ENCODE measurements around the gene MYO7B.

Gene MYO7B

DNA sequence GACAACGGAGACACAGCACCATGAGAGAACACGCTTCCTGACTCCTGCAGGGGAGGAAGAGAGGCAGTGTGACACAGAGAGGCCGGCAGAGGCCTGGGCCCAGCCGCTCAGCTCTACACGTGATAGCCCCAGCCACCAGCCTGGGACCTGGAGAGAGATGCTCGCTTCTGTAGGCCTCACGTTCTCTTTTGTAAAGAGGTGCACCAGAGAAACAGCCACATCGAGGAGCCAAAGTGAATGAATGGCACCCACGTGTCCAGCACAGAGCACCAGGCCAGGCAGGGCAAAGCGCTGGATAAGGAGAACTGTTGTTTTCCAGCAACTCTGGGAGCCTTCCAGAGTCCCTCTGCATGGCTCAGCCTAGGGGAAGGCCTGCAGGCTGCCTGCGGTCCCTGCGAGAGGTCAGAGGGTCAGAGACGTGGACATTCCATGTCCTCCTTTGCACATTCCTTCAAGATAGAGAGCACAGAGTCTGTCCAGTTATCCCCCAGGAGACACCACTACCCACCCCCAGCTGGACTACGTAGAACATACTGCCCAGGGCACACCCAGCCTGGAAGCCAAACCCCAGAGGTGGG lies 125.7 kb downstream of the MYO7B start:
- H3K36me3 ChIP-seq (ENCODE audit: control insufficient read depth in 1 of 2, insufficient read depth in 2 of 2, low read length in 2 of 2) = peaks cover 0 to 13% of the 10 kb centered on the region in 2 donors
- no peak overlapping the region for H3K4me3 ChIP-seq (ENCODE audit: low read depth in 1 of 2, low read length in 2 of 2)
- H3K4me1 ChIP-seq (ENCODE audit: control insufficient read depth in 1 of 2, insufficient read depth in 2 of 2, low read length in 2 of 2) = peaks cover 25 to 88% of the 10 kb centered on the region in 2 donors
- no peaks in the 10 kb centered on the region for H3K9me3 ChIP-seq (ENCODE audit: control insufficient read depth in 1 of 2, low read length in 2 of 2)
- peak overlapping the region; percentile 49 for H3K27ac ChIP-seq (ENCODE audit: low read length)
- peaks cover 6% of the 10 kb centered on the region for H3K27me3 ChIP-seq (ENCODE audit: low read depth, low read length)

DNA sequence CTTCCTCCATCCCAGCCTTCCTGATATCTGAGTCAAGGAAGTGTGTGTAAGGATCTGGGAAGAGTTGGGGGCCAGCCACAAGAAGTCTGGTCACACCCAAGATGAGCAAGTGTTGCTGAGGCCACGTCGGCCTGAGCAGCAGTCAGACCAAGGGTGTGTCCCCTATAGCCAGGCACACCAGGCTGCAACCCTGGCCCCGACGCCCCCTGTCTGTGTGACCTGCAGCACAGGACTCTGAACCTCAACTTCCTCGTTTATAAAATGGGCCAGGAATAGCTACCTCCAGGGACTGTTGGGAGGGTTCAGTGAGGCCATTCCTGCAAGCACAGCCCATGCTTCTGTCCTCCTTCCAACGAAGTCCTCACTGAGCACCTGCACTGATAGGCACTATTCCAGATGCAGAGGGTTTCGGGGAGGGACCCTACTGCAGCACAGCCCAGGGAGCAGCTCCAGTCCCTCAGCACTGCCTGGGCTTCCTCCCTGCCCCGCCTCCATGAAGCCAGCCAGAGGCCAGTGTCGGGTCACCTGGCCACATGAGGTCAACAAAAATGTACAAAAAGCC lies 126.5 kb downstream of the MYO7B start:
- H3K27me3 ChIP-seq (ENCODE audit: low read depth, low read length) = peaks cover 6% of the 10 kb centered on the region
- no peak overlapping the region for H3K27ac ChIP-seq (ENCODE audit: low read length)
- H3K9me3 ChIP-seq (ENCODE audit: control insufficient read depth in 1 of 2, low read length in 2 of 2) = no peaks in the 10 kb centered on the region
- H3K4me1 ChIP-seq (ENCODE audit: control insufficient read depth in 1 of 2, insufficient read depth in 2 of 2, low read length in 2 of 2) = peaks cover 26 to 83% of the 10 kb centered on the region in 2 donors
- no peak overlapping the region for H3K4me3 ChIP-seq (ENCODE audit: low read depth in 1 of 2, low read length in 2 of 2)
- peaks cover 0 to 9% of the 10 kb centered on the region in 2 donors for H3K36me3 ChIP-seq (ENCODE audit: control insufficient read depth in 1 of 2, insufficient read depth in 2 of 2, low read length in 2 of 2)

DNA sequence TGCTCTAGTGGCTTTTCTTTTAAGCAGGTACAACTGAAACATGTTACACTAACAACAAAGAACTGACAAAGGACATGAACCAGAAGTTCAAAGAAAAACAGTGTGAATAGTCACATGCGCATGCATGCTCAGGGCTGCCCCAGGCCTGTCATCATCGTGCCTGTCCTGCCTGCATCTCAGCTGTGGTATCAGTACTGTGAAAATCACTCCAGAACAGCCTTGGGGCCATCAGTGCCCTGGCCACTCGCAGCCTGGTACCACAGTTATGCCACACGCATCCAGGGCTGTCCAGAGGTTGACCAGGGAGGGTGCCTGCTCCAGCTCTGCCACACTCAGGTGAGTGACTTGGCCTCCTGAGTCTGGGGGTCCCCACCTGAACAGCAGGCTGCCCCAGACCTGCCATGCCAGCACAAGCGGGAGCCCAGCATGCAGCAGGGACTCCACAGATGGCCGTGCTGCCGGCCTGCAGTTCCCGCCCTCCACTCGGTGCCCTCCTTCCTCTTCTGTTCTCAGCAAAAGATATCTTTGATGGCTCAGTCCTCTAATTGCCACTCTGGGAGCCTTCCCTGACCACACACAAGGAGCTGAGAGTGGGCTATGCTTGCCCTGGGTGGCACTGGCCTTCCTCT lies 127.6 kb downstream of the MYO7B start:
- peaks cover 26 to 73% of the 10 kb centered on the region in 2 donors for H3K4me1 ChIP-seq (ENCODE audit: control insufficient read depth in 1 of 2, insufficient read depth in 2 of 2, low read length in 2 of 2)
- H3K9me3 ChIP-seq (ENCODE audit: control insufficient read depth in 1 of 2, low read length in 2 of 2) = no peaks in the 10 kb centered on the region
- H3K4me3 ChIP-seq (ENCODE audit: low read depth in 1 of 2, low read length in 2 of 2) = peak overlapping the region in 1 of 2 donors; percentile 47
- H3K27ac ChIP-seq (ENCODE audit: low read length) = peak overlapping the region; percentile 31
- no peaks in the 10 kb centered on the region for H3K36me3 ChIP-seq (ENCODE audit: control insufficient read depth in 1 of 2, insufficient read depth in 2 of 2, low read length in 2 of 2)
- H3K27me3 ChIP-seq (ENCODE audit: low read depth, low read length) = peaks cover 6% of the 10 kb centered on the region

DNA sequence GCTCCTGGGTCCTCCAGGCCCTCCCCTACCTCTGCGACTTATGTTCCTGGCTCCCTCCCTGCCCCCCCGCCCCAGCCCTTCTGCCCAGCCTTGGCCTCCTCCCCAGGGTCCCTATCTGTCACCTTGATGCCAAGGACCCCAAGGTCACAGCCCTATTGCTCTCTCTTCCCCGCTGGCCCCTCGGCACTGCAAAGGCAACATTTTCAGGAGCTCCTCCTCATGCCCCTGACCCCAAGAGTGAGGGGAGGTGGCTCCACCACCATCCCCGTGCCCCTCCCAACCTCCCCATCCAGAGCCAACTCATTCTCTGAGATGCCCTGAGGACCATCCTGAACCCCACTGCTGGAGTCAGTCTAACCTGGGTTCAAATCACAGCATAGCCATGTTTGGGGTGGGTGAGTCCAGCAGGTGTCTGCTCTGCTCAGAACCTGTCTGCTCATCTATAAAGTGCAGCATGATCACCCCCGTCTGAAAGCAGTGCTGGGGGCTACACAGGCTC lies 128.1 kb downstream of the MYO7B start:
- Histone ChIP-seq H3K4me1 (ENCODE audit: control insufficient read depth in 1 of 2, insufficient read depth in 2 of 2, low read length in 2 of 2) (peaks cover 26 to 67% of the 10 kb centered on the region in 2 donors), H3K36me3 (ENCODE audit: control insufficient read depth in 1 of 2, insufficient read depth in 2 of 2, low read length in 2 of 2) (no peaks in the 10 kb centered on the region), H3K27me3 (ENCODE audit: low read depth, low read length) (peaks cover 6% of the 10 kb centered on the region), H3K27ac (ENCODE audit: low read length) (peak overlapping the region; percentile 31), H3K9me3 (ENCODE audit: control insufficient read depth in 1 of 2, low read length in 2 of 2) (no peaks in the 10 kb centered on the region), H3K4me3 (ENCODE audit: low read depth in 1 of 2, low read length in 2 of 2) (peak overlapping the region; percentile 26 to 47)

DNA sequence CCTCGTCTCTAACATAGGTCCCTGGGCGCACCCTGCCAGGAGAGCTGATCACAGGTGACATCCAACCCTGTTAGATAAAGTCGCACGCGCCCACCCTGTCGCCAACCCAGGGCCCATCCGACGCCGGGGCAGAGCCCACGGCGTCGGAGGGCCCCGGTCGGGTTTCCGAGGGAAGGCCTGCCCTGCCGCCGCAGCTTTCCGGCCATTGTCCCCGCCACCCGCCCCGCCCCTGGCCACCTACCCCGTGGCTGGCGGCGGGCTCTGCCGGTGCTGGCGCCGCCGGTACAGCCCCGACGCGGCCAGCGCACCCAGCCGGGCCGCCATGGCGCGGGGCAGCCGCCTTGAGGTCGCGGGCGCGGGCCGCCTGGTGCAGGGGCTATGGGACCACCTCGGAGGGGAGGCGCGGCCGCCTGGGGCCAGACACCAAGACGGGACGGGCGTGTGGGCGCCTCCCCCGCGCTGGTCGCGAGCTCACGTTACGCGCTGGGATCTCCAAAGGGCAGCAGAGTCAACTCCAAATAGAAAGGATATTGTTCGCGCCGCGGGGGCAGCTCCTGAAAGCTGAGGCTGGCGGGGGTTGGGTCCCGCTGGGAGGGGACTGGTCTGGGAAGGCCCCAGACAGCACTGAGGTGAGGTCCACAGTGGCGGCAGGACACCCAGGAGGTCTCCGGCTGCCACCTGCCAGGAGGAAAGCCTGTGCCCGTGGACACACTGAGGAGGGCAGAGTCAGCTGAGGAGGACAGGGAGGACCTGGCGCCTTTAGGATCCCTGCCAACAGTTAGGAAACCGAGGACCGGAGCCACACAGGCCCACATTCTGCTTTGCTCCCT lies 128.8 kb downstream of the MYO7B start:
- peak overlapping the region; percentile 26 to 47 for H3K4me3 ChIP-seq (ENCODE audit: low read depth in 1 of 2, low read length in 2 of 2)
- no peaks in the 10 kb centered on the region for H3K9me3 ChIP-seq (ENCODE audit: control insufficient read depth in 1 of 2, low read length in 2 of 2)
- H3K4me1 ChIP-seq (ENCODE audit: control insufficient read depth in 1 of 2, insufficient read depth in 2 of 2, low read length in 2 of 2) = peaks cover 26 to 62% of the 10 kb centered on the region in 2 donors

DNA sequence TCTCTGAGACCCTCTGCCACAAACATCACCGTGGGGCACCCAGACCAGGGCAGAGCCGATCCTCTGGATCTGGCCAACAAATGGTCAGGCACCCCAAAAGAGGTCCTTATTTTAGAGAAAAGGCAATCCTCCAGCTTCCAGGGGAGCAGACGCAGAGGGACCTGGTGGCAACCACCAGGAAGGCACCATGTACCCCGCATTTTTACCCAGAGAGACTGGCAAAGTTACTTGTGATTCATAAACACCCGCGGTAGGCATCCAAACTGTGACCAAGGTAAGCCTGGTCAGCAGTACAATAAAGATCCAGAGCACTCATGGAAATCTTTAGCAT lies 129.4 kb downstream of the MYO7B start:
- Histone ChIP-seq H3K27ac (ENCODE audit: low read length) (peak overlapping the region; percentile 71), H3K27me3 (ENCODE audit: low read depth, low read length) (peaks cover 6% of the 10 kb centered on the region), H3K4me3 (ENCODE audit: low read depth in 1 of 2, low read length in 2 of 2) (peak overlapping the region in 1 of 2 donors; percentile 47), H3K4me1 (ENCODE audit: control insufficient read depth in 1 of 2, insufficient read depth in 2 of 2, low read length in 2 of 2) (peaks cover 26 to 58% of the 10 kb centered on the region in 2 donors), H3K36me3 (ENCODE audit: control insufficient read depth in 1 of 2, insufficient read depth in 2 of 2, low read length in 2 of 2) (no peaks in the 10 kb centered on the region), H3K9me3 (ENCODE audit: control insufficient read depth in 1 of 2, low read length in 2 of 2) (no peaks in the 10 kb centered on the region)

More for the DNA sequence above, 128.8 kb downstream of the MYO7B start:
- H3K36me3 ChIP-seq (ENCODE audit: control insufficient read depth in 1 of 2, insufficient read depth in 2 of 2, low read length in 2 of 2) = no peaks in the 10 kb centered on the region
- peaks cover 6% of the 10 kb centered on the region for H3K27me3 ChIP-seq (ENCODE audit: low read depth, low read length)
- H3K27ac ChIP-seq (ENCODE audit: low read length) = peak overlapping the region; percentile 71

DNA sequence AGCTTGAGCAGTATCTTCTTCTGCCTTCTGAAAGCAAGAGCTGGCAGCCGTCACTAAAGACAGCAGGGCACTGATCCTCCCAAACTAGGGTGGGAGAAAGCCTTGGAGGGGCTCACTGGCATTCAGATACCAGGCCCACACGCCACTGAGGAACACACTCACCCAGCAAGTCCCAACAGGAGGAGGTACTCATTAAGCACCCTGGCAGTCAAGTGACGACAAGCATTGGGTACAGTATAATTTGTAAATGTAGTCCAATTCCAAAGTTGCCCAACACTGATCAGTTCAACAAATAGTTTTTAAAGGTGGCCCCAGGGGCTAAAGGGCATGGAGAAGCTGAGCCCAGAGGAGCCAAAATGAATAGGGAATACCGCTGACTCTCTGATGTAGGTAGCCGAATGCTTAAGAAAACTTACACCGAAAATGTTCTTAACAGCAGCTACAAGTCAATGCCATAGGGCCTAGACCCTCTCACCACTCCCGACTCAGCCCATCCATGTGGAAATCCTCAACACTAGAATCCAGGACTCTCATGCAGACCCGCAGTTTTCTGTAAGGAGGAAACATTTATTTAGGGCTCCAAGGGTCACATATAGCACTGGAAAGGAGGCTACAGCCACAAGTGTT lies 129.9 kb downstream of the MYO7B start:
- peaks cover 6% of the 10 kb centered on the region for H3K27me3 ChIP-seq (ENCODE audit: low read depth, low read length)
- H3K36me3 ChIP-seq (ENCODE audit: control insufficient read depth in 1 of 2, insufficient read depth in 2 of 2, low read length in 2 of 2) = no peaks in the 10 kb centered on the region
- H3K9me3 ChIP-seq (ENCODE audit: control insufficient read depth in 1 of 2, low read length in 2 of 2) = no peaks in the 10 kb centered on the region
- peak overlapping the region; percentile 71 for H3K27ac ChIP-seq (ENCODE audit: low read length)
- H3K4me3 ChIP-seq (ENCODE audit: low read depth in 1 of 2, low read length in 2 of 2) = peak overlapping the region in 1 of 2 donors; percentile 47
- peaks cover 26 to 56% of the 10 kb centered on the region in 2 donors for H3K4me1 ChIP-seq (ENCODE audit: control insufficient read depth in 1 of 2, insufficient read depth in 2 of 2, low read length in 2 of 2)

DNA sequence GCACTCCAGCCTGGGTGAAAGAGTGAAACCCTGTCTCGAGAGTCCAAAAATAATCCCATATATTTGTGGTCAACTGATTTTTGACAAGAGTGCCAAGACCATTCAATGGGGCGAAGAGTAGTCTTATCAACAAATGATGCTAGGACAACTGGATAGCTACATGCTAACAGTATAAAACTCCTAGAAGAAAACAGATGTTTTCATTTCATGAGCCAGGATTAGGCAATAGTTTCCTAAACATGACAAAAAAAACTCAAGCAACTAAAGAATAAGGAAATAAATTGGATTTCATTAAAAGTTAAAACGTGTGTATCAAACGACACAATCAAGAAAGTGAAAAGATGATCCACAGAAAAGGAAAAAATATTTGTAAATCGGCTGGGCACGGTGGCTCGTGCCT lies 133.6 kb downstream of the MYO7B start:
- no peak overlapping the region for H3K27ac ChIP-seq (ENCODE audit: low read length)
- no peaks in the 10 kb centered on the region for H3K36me3 ChIP-seq (ENCODE audit: control insufficient read depth in 1 of 2, insufficient read depth in 2 of 2, low read length in 2 of 2)
- peaks cover 6% of the 10 kb centered on the region for H3K27me3 ChIP-seq (ENCODE audit: low read depth, low read length)
- H3K4me1 ChIP-seq (ENCODE audit: control insufficient read depth in 1 of 2, insufficient read depth in 2 of 2, low read length in 2 of 2) = peaks cover 15 to 38% of the 10 kb centered on the region in 2 donors
- no peak overlapping the region for H3K4me3 ChIP-seq (ENCODE audit: low read depth in 1 of 2, low read length in 2 of 2)
- H3K9me3 ChIP-seq (ENCODE audit: control insufficient read depth in 1 of 2, low read length in 2 of 2) = no peaks in the 10 kb centered on the region

DNA sequence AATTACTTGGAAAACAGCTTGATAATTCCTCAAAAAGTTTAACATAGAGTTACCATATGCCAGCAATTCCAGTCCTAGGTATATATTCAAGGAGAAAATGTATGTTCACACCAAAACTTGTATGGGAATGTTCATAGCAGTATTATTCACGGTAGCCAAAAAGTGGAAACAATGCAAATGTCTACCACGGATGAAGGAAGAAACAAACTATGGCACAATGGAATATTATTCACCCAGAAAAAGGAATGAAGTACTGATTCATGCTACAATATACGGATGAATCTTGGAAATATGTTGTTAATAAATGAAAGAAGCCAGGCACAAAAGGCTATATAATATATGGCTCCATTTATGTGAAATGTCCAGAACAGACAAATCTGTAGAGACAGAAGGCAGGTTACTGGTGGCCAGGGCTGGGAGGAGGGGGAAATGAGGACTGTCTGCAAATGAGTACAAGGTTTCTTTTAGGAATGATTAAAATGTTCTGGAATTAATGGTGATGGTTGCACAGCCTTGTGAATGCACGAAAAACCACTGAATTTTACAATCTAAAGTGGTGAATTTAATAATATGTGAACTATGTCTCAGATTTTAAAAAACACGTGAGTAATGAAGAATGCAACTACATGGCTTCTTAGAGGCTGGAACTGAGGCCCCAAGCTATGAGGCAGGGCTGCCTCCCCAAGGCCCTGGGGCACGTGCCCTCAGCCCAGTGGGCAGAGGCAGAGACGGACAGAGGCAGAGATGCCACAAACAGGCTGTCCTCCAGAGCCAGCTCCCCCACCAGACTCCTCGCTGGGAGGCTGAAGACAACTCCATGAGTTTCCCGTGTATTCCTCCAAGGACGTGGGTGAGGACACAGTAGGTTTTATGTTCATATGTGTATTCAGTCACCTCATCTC lies 134.8 kb downstream of the MYO7B start:
- H3K4me1 ChIP-seq (ENCODE audit: control insufficient read depth in 1 of 2, insufficient read depth in 2 of 2, low read length in 2 of 2) = peaks cover 9 to 27% of the 10 kb centered on the region in 2 donors
- peak overlapping the region in 1 of 2 donors; percentile 95 for H3K4me3 ChIP-seq (ENCODE audit: low read depth in 1 of 2, low read length in 2 of 2)
- H3K27ac ChIP-seq (ENCODE audit: low read length) = no peak overlapping the region
- H3K9me3 ChIP-seq (ENCODE audit: control insufficient read depth in 1 of 2, low read length in 2 of 2) = no peaks in the 10 kb centered on the region
- peaks cover 3% of the 10 kb centered on the region for H3K27me3 ChIP-seq (ENCODE audit: low read depth, low read length)
- H3K36me3 ChIP-seq (ENCODE audit: control insufficient read depth in 1 of 2, insufficient read depth in 2 of 2, low read length in 2 of 2) = no peaks in the 10 kb centered on the region

DNA sequence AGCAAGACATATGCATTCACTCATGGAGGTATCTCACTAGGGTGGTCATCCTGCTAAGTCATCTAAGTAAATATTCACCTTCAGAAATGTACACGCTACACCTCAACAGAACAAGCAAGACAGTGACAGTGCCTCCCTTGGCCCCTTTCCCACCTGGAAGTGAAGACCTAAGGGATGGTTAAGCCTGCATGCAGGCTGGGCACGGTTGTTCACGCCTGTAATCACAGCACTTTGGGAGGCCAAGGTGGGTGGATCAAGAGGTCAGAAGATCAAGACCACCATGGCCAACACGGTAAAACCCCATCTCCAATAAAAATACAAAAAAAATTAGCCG lies 135.4 kb downstream of the MYO7B start:
- H3K36me3 ChIP-seq (ENCODE audit: control insufficient read depth in 1 of 2, insufficient read depth in 2 of 2, low read length in 2 of 2) = no peaks in the 10 kb centered on the region
- H3K4me3 ChIP-seq (ENCODE audit: low read depth in 1 of 2, low read length in 2 of 2) = peak overlapping the region in 1 of 2 donors; percentile 95
- H3K27ac ChIP-seq (ENCODE audit: low read length) = no peak overlapping the region
- peaks cover 3 to 24% of the 10 kb centered on the region in 2 donors for H3K4me1 ChIP-seq (ENCODE audit: control insufficient read depth in 1 of 2, insufficient read depth in 2 of 2, low read length in 2 of 2)
- H3K27me3 ChIP-seq (ENCODE audit: low read depth, low read length) = peaks cover 7% of the 10 kb centered on the region
- no peaks in the 10 kb centered on the region for H3K9me3 ChIP-seq (ENCODE audit: control insufficient read depth in 1 of 2, low read length in 2 of 2)

All from muscle layer of duodenum (tissue), 2 donors.